GM21390 (cell line): Measurements from ENCODE around the gene TBC1D3L.
"Not testable (repeated sequence)": the region's sequence is repeated elsewhere in the genome, so short reads cannot be mapped to it uniquely, and the experiment has no call there.

Source experiments
- ATAC-seq: cut with Tn5 transposase; IDR thresholded peaks from one replicate; pipeline ENCODE4 v1.9.1; 2021; ENCODE audit not compliant: unreplicated experiment

Gene TBC1D3L

DNA sequence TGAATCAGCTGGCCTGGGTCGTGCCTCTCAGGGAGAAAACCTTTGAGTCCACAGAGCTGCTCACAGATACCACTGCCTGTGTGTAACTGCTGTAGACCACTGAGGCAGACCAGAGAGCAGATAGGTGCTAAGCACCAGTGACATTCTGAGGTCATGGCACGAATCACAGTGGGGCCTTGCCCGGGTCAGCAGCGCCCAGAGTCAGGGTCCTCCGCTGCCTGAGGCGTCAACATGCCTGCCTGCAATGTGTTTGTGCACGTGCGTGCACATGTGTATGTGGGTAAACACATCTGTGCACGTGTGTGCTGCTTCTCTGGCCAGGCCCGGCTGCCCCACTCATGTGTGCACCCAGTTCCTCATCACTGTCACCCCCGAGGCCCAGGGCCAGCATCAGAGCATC, at the start of gene TBC1D3L:
Gene TBC1D3L (minus strand): TSS at position 101 of the 400 bp plus-strand sequence. CDS start 1,540 bp downstream, outside the sequence.
- ATAC-seq: not testable (repeated sequence)

DNA sequence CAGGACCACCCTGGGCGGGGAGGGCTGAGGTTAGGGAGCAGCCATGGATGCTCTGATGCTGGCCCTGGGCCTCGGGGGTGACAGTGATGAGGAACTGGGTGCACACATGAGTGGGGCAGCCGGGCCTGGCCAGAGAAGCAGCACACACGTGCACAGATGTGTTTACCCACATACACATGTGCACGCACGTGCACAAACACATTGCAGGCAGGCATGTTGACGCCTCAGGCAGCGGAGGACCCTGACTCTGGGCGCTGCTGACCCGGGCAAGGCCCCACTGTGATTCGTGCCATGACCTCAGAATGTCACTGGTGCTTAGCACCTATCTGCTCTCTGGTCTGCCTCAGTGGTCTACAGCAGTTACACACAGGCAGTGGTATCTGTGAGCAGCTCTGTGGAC, 14.8 kb upstream of the TBC1D3L start, which contains the start of gene TBC1D3D:
Gene TBC1D3D (plus strand): TSS at position 301 of the 400 bp plus-strand sequence. CDS start 1,585 bp downstream, outside the sequence.
- ATAC-seq: not testable (repeated sequence)
